Transverse colon (tissue), 4 donors: Measurements from ENCODE around the gene UBXN10. TPM values are rescaled to one million over a fixed set of nuclear protein-coding genes. Genes with fewer than 3 reads are reported as not detected.

Source experiments
- DNase-seq: peaks from one replicate; pipeline ENCODE4 v3.0.0-alpha.2; 2019
- H3K27ac ChIP-seq, 4 donors: fragments of 200-600 bp; sonication (generic); 2 replicates each; pipeline ENCODE4 v1.5.1; 2016 to 2018; ENCODE audit warnings: inconsistent platforms in 4 of 4
- H3K27me3 ChIP-seq: fragments of 200-600 bp; sonication (generic); 2 replicates; pipeline ENCODE4 v1.5.1; 2017; ENCODE audit warnings: inconsistent platforms
- H3K36me3 ChIP-seq, 4 donors: fragments of 200-600 bp; sonication (generic); 2 replicates each; pipeline ENCODE4 v1.5.1; 2017 to 2019; ENCODE audit warnings: inconsistent platforms in 4 of 4
- H3K4me1 ChIP-seq, 4 donors: fragments of 200-600 bp; sonication (generic); 2 replicates each; pipeline ENCODE4 v1.5.1; 2017 to 2020; ENCODE audit warnings: inconsistent platforms in 4 of 4
- H3K4me3 ChIP-seq, 4 donors: fragments of 200-600 bp; sonication (generic); 1 replicate in 1 of 4; 2 replicates in 3 of 4; pipeline versions ENCODE4 v1.5.1 to v1.6.1; 2017 to 2019; ENCODE audit warnings: inconsistent platforms in 4 of 4
- H3K9me3 ChIP-seq, 2 donors: fragments of 200-600 bp; sonication (generic); 2 replicates each; pipeline ENCODE4 v1.5.1; 2017 to 2019; ENCODE audit warnings: inconsistent platforms in 2 of 2
- EP300 ChIP-seq: sonication (generic); formaldehyde crosslinking; IDR thresholded peaks from one replicate; pipeline ENCODE4 v1.6.1; 2017; ENCODE audit warnings: antibody characterized with exemption, low read depth
- POLR2A ChIP-seq: fragments of 450-650 bp; IDR thresholded peaks from one replicate; pipeline ENCODE4 v1.6.1; 2016; ENCODE audit warnings: antibody characterized with exemption, mild to moderate bottlenecking, moderate library complexity
- POLR2AphosphoS5 ChIP-seq, 3 donors: sonication (generic); formaldehyde crosslinking; IDR thresholded peaks; one replicate each; pipeline ENCODE4 v1.6.1; 2016; ENCODE audit warnings: antibody characterized with exemption in 3 of 3
- WGBS, 2 donors: methylation state at CpG; one replicate each; pipeline ENCODE4 v1.1.5; 2018; ENCODE audit warnings: low coverage in 1 of 2; 5-methylcytosine and 5-hydroxymethylcytosine counted together
- in situ Hi-C, 4 donors: fragments of 200-750 bp; cut with MboI; loops; one replicate each; pipeline versions ENCODE4 v1.15.0 to v1.15.1; 2017; ENCODE audit warnings: low sequenced_read_pairs in 3 of 4, low pct_ligation_motif_present in 1 of 4, low pct_unique_long_range_greater_than_20kb in 1 of 4
- intact Hi-C: fragments of 100-400 bp; cut with DNase I; formaldehyde crosslinking; loops from one replicate; pipeline ENCODE4 v1.15.1; 2023; ENCODE audit warnings: low total_unique reads
- total RNA-seq, 4 donors: library from RNA; depleted of rRNA; stranded (reverse); fragments of >200 nt; gene quantifications; one replicate each; pipeline ENCODE4 v1.1.0, GENCODE V29; 2016
- TF ChIP-seq, protein P1 (sequence below), 5 experiments: fragments of 200-600 bp in 3 of 5; fragments of 450-650 bp in 2 of 5; sonication (generic) in 3 of 5; IDR thresholded peaks; 1 replicate in 2 of 5; 2 replicates in 3 of 5; pipeline ENCODE4 v1.5.1; 2016 to 2017; ENCODE audit warnings: antibody characterized with exemption in 5 of 5, inconsistent platforms in 3 of 5, mild to moderate bottlenecking in 2 of 5, moderate library complexity in 1 of 5

Gene UBXN10
- total RNA-seq, 4 donors from 2014 or later: 4.3 to 15.3 (median 5.8) TPM

DNA sequence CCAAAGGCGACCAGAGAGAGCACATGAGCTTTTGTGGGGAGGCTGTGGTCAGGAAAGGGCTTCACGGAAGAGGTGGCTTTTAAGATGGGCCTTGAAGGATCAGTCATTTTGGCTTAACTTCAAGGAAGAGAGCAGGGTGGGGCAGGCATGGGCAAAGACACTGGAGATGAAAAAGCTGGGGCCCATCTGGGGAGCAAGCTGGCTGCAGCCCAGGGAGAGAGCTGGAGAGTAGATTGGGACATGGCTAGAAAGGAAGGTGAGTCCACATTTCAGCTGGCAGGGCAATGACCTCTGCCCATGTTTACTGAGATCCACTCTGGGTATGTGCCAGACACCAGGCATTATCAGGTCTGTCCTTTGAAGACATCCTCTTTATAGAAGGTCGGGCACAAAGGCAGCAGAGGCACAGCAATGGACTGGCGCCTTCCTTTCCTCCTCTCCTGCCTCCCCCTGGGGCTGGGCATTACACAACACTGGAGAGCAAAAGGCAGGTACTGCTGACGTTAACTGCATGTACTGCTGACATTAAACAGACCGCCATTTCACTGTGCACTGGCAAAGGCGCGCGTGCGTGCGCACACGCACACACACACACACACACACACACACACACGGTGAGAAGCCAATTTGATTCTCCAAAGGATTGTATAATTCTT lies 2.2 kb upstream of the UBXN10 start:
- Histone ChIP-seq H3K4me3 (no peak overlapping the region), H3K27ac (peak overlapping the region; percentile 76 to 92 (median 88)), H3K36me3 (no peaks in the 10 kb centered on the region), H3K9me3 (no peaks in the 10 kb centered on the region), H3K27me3 (no peaks in the 10 kb centered on the region), H3K4me1 (peaks cover 14 to 53% (median 44%) of the 10 kb centered on the region in 4 donors)
- DNase-seq: peak; percentile 36
- 72 to 100% methylated on average over 1 to 13 of the region's 13 CpGs for WGBS, 2 donors
- in situ Hi-C loops (no loop called here), intact Hi-C loops (no loop called here)
- TF ChIP-seq, protein P1, sequence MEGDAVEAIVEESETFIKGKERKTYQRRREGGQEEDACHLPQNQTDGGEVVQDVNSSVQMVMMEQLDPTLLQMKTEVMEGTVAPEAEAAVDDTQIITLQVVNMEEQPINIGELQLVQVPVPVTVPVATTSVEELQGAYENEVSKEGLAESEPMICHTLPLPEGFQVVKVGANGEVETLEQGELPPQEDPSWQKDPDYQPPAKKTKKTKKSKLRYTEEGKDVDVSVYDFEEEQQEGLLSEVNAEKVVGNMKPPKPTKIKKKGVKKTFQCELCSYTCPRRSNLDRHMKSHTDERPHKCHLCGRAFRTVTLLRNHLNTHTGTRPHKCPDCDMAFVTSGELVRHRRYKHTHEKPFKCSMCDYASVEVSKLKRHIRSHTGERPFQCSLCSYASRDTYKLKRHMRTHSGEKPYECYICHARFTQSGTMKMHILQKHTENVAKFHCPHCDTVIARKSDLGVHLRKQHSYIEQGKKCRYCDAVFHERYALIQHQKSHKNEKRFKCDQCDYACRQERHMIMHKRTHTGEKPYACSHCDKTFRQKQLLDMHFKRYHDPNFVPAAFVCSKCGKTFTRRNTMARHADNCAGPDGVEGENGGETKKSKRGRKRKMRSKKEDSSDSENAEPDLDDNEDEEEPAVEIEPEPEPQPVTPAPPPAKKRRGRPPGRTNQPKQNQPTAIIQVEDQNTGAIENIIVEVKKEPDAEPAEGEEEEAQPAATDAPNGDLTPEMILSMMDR (IDR thresholded peaks at IDR 0.05): no peak
- peak; percentile 42 to 92 (median 78) for TF ChIP-seq POLR2AphosphoS5 (IDR thresholded peaks at IDR 0.05)
- peak; percentile 80 for TF ChIP-seq EP300

DNA sequence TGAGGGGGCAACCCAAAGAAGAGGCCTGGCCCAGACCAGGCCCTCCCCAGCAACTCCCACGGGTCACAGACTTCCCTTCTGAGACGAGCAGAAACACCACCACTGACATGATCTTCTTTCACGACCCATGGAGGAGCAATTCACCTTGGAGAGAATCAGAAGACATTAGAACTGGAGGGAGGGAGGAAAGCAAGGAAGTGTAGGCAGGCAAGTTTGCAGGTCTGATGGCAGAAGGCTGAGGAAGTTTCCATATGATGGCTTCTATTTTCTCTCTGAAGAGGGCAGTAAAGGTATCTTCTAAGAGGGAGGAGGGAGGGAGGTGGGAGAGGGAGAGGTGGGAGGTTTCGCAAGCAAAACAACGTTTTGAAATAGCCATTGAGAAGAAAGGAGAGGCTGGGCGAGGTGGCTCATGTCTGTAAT lies 1.4 kb upstream of the UBXN10 start:
- peak overlapping the region; percentile 76 to 92 (median 88) for H3K27ac ChIP-seq
- no peak overlapping the region for H3K4me3 ChIP-seq
- H3K27me3 ChIP-seq: no peaks in the 10 kb centered on the region
- 60 to 70% methylated on average over 2 to 6 of the region's 6 CpGs for WGBS, 2 donors
- no peaks in the 10 kb centered on the region for H3K36me3 ChIP-seq
- H3K9me3 ChIP-seq: no peaks in the 10 kb centered on the region
- in situ Hi-C loops (no loop called here), intact Hi-C loops (no loop called here)
- TF ChIP-seq POLR2A (no peak), EP300 (no peak), POLR2AphosphoS5 (IDR thresholded peaks at IDR 0.05) (no peak)
- TF ChIP-seq, protein P1 (IDR thresholded peaks at IDR 0.05): no peak
- H3K4me1 ChIP-seq: peaks cover 14 to 53% (median 45%) of the 10 kb centered on the region in 4 donors
- DNase-seq: no peak

DNA sequence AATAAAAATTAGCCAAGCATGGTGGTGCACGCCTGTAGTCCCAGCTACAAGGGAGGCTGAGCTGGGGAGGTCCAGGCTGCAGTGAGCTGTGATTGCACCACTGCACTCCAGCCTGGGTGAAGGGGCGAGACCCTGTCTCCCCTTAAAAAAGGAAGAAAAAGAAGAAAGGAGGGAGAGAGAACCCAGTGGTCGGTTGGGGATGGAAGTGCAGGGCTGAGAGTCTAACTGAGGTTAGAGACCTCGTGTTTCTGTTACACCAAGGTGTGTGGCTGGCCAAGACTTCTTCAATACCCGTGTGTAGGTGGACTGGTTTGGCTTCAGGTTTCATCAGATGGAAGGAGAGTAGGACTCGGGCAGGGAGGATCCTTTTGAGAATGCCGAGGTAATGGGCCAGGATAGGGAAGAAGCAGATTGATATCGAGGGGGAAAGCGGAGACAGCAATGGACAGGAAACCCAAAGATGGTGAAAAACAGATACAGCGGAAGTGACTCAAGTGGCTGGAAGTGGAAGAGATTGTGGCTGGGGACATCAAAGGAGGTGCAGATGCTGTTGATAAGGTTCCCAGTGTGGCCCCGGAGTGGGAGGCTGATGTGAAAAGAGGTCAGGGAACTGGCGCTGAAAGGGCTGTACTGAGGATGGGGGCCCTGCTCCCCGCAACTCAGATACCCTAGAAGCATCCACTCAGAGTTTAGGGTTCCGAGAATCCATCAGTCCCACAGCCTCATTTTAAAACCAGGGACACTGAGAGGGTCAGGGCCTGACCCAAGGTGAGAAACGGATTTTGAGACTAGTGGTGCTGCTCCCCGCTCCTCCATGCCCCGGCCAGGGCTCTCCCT lies 681 bp upstream of the UBXN10 start:
- peak overlapping the region; percentile 76 to 92 (median 88) for H3K27ac ChIP-seq
- H3K36me3 ChIP-seq: no peaks in the 10 kb centered on the region
- in situ Hi-C loops: no loop called here
- H3K4me3 ChIP-seq: peak overlapping the region; percentile 42 to 75 (median 46)
- DNase-seq: no peak
- intact Hi-C loops: no loop called here
- no peaks in the 10 kb centered on the region for H3K27me3 ChIP-seq
- whole genome bisulfite sequencing, 2 donors: 54 to 66% methylated on average over 7 to 17 of the region's 17 CpGs
- peaks cover 14 to 53% (median 45%) of the 10 kb centered on the region in 4 donors for H3K4me1 ChIP-seq
- TF ChIP-seq EP300 (no peak), POLR2AphosphoS5 (IDR thresholded peaks at IDR 0.05) (no peak), POLR2A (no peak)
- TF ChIP-seq, protein P1 (IDR thresholded peaks at IDR 0.05): no peak
- H3K9me3 ChIP-seq: no peaks in the 10 kb centered on the region

DNA sequence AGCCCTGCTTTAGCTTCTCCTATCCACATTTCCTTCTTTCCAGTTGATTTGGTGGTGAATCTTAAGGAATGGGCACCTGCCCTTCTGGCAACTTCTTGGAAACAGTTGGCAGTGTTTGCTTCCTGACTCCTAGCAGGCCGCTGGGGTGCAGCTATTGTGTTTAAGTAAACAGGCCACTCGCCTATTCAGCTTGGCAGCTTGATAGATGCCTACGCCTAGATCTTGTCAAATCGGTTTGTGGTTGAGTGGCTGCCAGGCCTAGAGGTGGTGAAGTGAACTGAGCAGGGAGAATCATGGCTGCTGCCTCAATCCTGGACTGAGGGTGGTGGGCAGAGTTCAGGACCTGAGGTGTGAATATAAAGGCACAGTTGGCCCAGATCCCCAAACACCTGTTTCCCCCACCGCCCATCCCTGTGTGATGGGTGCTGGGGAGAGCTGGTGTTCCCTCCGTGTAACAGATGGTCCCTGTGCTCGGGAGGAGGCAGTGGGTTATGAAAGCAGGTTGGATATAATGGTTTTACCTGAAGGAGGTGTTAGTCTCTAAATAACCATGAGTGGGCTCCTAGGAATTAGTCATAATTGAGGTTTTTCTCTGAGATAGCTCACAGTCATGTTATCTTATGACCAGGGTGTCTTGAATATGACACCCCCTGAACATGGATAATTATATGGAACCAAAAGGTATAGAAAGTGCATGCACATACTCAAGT lies 1.4 kb downstream of the UBXN10 start:
- Histone ChIP-seq H3K9me3 (no peaks in the 10 kb centered on the region), H3K27me3 (no peaks in the 10 kb centered on the region), H3K36me3 (no peaks in the 10 kb centered on the region), H3K27ac (peak overlapping the region; percentile 76 to 92 (median 88)), H3K4me3 (peak overlapping the region in 1 of 4 donors; percentile 75), H3K4me1 (peaks cover 14 to 58% (median 46%) of the 10 kb centered on the region in 4 donors)
- whole genome bisulfite sequencing, 2 donors: 41% methylated on average over 7 of the region's 7 CpGs; no CpG with 5 or more reads in 1 of the 2 donors
- in situ Hi-C loops (no loop called here), intact Hi-C loops (no loop called here)
- TF ChIP-seq EP300 (no peak), POLR2AphosphoS5 (IDR thresholded peaks at IDR 0.05) (peak; percentile 16 to 65 (median 60)), POLR2A (peak; percentile 57)
- TF ChIP-seq, protein P1 (IDR thresholded peaks at IDR 0.05): peak in 2 of 5 experiments; percentile 54 to 65
- peak; percentile 77 for DNase-seq
